ENCODE data around the gene OR56A5.

The OR56A5 gene

GRCh38 chr11:5929571-5930368 is 38.5 kb downstream of the OR56A5 start:
- POLR2A ChIA-PET: no interaction called here
- no peak for DNase-seq (ENCODE audit: low read depth, low spot score)

GRCh38 chr11:5928811-5929210 is 39.5 kb downstream of the OR56A5 start:
- ChIA-PET POLR2A (no interaction called here), CTCF (no interaction called here)
- H3K4me3 ChIP-seq (ENCODE audit: low read depth, low read length): no peak overlapping the region
- TF ChIP-seq CTCF (IDR thresholded peaks at IDR 0.05; ENCODE audit: insufficient read depth, low read length, missing control alignments): no peak
- no peak for DNase-seq (ENCODE audit: low read depth, low spot score)

More at GRCh38 chr11:5929571-5930368, 38.5 kb downstream of the OR56A5 start:
- no peak for TF ChIP-seq CTCF (IDR thresholded peaks at IDR 0.05; ENCODE audit: insufficient read depth, low read length, missing control alignments)
- CTCF ChIA-PET: no interaction called here
- H3K4me3 ChIP-seq (ENCODE audit: low read depth, low read length): no peak overlapping the region

GRCh38 chr11:5928271-5928670 is 40.0 kb downstream of the OR56A5 start:
- no peak overlapping the region for H3K4me3 ChIP-seq (ENCODE audit: low read depth, low read length)
- ChIA-PET POLR2A (no interaction called here), CTCF (no interaction called here)
- TF ChIP-seq CTCF (IDR thresholded peaks at IDR 0.05; ENCODE audit: insufficient read depth, low read length, missing control alignments): no peak
- no peak for DNase-seq (ENCODE audit: low read depth, low spot score)

GRCh38 chr11:5923794-5924193 is 44.5 kb downstream of the OR56A5 start:
- DNase-seq (ENCODE audit: low read depth, low spot score): no peak
- POLR2A ChIA-PET: no interaction called here
- no peak for TF ChIP-seq CTCF (IDR thresholded peaks at IDR 0.05; ENCODE audit: insufficient read depth, low read length, missing control alignments)
- H3K4me3 ChIP-seq (ENCODE audit: low read depth, low read length): no peak overlapping the region
- CTCF ChIA-PET: no interaction called here

GRCh38 chr11:5923427-5923776 is 44.9 kb downstream of the OR56A5 start:
- ChIA-PET CTCF (no interaction called here), POLR2A (no interaction called here)
- no peak for TF ChIP-seq CTCF (IDR thresholded peaks at IDR 0.05; ENCODE audit: insufficient read depth, low read length, missing control alignments)
- H3K4me3 ChIP-seq (ENCODE audit: low read depth, low read length): no peak overlapping the region
- DNase-seq (ENCODE audit: low read depth, low spot score): no peak

GRCh38 chr11:5922749-5923426 is 45.4 kb downstream of the OR56A5 start:
- H3K4me3 ChIP-seq (ENCODE audit: low read depth, low read length): no peak overlapping the region
- POLR2A ChIA-PET: no interaction called here
- DNase-seq (ENCODE audit: low read depth, low spot score): no peak
- CTCF ChIA-PET: no interaction called here
- no peak for TF ChIP-seq CTCF (IDR thresholded peaks at IDR 0.05; ENCODE audit: insufficient read depth, low read length, missing control alignments)
